Measurements from ENCODE around the gene DCAF11.
"Not testable (repeated sequence)": the region's sequence is repeated elsewhere in the genome, so short reads cannot be mapped to it uniquely, and the experiment has no call there.

DCAF11 gene

DNA sequence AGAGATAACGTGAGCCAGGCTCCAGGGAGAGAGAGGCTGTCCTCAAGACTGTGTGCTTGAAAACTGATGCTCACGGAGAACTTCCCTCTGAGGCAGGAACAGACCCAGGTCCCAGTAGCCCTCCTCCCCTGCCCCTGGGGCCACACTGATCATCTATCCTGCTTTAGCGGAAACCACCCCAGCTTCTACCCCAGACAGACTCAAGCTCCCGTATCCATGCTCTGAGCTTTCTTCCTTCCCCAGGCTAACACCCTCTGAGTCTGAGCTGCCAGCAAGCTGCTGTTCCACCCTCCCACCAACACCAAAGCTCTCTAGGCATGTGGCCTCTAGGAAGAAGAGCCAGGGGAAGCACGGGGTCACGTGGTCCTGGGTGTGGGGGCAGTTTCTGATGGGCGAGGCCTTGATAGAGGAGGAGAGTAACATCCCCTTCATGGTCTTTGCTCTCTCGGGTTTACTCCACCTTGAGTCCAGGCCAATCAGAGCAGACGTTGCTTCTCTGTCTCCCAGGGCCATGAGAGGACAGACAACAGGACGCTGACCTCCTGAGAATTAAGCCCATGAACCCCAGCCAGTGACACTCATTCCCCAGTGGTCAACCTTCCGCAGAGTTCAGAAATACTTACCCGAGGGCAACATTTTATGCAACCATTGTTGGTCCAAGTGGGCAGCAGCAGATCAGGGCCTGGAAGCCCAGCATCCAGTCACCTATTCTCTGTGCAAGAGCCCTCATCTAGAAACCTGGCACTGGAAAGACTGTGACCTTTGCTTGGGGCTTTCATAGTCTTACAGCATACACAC lies 19.1 kb upstream of the DCAF11 start:
- in situ Hi-C loops (cut with MboI; ENCODE audit: low sequenced_read_pairs), result no loop called here

DNA sequence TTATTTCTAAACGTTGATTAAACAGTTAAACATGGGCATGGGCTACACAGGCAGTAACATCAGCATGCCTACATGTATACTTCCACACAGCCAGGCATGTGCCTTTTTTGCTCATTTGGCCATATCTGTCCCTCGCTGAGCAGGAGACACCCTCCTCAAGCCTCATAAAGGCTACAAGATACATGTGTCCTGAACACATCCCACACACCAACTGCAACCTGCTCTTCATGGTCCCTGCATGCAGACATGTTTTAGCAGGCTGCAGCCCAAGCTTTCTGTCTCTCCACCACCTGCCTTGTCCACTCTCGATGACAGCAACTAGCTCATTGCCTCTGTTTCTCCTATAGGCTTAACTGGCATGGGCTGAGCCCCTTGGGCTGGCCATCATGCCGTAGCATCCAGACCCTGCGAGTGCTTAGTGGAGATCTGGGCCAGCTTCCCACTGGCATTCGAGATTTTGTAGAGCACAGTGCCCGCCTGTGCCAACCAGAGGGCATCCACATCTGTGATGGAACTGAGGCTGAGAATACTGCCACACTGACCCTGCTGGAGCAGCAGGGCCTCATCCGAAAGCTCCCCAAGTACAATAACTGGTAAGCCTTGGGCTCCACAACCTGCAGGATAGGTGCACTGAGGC lies 17.9 kb upstream of the DCAF11 start:
- in situ Hi-C loops (cut with MboI; ENCODE audit: low sequenced_read_pairs), result no loop called here

DNA sequence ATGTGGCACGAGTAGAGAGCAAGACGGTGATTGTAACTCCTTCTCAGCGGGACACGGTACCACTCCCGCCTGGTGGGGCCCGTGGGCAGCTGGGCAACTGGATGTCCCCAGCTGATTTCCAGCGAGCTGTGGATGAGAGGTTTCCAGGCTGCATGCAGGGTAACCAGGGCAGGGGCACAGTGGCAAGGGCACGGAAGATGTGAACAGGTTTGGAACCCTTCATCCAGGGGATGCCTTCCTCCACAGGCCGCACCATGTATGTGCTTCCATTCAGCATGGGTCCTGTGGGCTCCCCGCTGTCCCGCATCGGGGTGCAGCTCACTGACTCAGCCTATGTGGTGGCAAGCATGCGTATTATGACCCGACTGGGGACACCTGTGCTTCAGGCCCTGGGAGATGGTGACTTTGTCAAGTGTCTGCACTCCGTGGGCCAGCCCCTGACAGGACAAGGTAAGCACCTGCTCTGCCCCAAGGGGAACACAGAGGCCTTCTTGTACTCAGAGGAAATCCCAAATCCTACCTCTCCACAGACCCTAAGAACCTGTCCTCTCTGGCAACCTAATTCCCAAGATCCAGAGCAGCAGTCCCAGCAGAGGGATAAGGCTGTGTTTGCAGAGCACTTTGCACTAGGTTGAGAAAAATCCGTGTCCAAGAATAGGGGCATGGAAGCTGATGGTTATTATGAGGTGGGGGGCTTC lies 16.2 kb upstream of the DCAF11 start:
- in situ Hi-C loops (cut with MboI; ENCODE audit: low sequenced_read_pairs), result no loop called here

DNA sequence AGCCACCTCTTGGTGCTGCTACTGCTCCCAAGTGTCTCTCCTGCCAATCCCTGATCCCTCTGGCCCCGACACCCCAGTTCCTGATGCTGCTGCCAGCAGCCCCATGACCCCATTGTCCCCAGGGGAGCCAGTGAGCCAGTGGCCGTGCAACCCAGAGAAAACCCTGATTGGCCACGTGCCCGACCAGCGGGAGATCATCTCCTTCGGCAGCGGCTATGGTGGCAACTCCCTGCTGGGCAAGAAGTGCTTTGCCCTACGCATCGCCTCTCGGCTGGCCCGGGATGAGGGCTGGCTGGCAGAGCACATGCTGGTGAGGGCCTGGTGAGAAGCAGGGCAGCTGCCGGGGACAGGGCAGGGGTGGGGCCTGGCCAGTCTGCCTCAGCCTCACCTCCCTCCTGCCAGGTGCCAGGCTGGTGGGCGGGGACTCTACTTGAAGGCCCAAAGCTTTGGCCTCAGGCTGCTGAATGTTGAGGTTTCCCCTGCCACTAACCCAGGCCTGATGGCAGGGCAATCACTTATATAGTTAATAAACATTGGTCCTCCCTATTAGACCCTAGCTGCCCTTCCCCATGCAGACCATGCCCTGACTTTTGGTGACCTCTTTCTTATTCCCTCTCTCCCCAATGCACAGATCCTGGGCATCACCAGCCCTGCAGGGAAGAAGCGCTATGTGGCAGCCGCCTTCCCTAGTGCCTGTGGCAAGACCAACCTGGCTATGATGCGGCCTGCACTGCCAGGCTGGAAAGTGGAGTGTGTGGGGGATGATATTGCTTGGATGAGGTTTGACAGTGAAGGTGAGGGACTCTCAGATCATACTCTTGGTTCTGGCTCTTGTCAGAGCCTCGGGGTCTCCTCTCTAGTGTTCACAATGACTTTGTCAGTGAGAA lies 15.4 kb upstream of the DCAF11 start:
- in situ Hi-C loops (cut with MboI; ENCODE audit: low sequenced_read_pairs), result no loop called here

DNA sequence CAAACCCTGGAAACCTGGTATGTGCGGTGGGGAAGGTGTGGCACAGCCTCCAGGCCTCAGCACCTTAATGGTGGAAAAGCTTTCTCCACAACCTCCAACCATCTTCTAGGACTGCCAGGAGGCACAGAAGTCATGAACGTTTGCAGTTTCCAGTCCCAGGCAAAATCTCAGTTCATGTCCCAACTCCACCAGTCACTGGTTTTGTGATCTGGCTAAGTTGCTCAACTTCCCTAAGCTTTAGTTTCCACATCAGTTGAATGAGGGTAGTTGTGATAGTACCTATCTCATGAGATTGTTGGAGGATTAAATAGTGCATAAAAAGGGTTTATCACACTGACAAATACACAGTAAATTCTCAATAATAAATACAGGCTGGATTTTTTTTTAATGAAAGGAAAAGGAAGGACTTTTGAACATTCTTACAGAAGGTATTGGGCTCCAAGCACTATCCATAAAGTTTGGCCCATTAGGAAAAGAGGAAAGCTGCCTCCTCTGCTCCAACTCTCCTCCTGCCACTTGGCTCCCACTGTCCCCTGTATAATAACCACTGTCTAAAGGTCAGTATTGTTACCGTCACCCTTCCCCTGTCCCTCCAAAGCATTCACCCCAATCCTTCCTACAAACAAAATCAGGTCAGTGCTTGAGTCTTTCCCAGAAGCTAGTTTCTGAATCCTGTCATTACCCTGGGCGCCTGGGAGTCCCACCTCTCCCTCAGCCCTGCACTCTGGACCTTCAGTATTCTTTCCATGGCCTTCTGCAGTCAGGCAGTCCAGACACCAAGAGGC lies 14.2 kb upstream of the DCAF11 start:
- in situ Hi-C loops (cut with MboI; ENCODE audit: low sequenced_read_pairs), result no loop called here

DNA sequence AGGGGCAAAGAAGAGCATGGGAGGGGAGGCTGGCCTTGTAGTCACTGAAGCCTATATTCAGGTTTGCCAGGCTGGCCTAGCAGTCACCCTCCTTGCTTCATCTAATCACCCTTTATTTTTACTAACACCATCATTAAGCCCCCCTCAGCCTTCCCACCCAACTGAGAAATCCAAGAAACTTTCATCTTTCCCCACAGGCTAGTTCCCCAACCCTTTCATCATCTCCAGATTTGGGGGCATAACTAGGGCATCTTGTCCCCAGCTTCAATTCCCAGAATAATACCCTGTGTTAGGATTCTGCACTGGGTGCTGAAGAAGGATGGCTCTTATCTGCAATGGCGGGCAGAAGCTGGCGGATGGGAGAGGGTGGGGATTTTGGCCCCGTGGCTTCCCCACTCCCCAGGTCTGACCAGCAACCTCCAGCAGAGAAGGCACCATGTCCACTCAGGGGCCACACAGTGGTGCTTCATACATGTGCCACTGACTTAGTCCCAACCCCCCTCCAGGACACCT lies 13.5 kb upstream of the DCAF11 start:
- in situ Hi-C loops (cut with MboI; ENCODE audit: low sequenced_read_pairs), result no loop called here

DNA sequence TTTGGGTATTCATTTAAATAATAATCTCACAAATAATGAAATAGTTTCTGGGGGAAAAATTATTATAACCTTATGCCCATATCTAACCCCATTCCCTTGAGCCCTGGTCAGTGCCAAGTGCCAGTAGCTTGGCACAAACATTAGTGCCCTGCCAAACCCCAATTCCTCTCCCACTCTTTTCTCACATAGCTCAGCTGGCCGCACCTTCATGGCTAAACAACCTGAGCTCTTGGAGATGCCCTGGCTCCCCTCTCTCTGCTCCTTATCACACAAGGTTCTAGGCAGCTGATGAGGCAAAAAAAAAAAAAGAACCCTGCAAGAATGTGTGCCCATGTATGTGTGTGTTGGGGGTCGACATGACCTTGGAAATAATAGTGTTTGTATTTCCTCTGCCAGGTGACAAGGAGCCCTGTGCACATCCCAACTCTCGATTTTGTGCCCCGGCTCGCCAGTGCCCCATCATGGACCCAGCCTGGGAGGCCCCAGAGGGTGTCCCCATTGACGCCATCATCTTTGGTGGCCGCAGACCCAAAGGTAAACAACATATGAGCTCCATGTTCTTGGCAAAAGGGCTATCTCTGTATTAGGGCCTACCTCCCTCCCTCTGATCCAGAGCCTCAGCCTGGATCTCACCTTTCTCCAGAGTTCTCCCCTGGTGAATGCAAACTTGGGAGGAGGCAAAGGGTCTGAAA lies 12.1 kb upstream of the DCAF11 start:
- in situ Hi-C loops (cut with MboI; ENCODE audit: low sequenced_read_pairs), result no loop called here

DNA sequence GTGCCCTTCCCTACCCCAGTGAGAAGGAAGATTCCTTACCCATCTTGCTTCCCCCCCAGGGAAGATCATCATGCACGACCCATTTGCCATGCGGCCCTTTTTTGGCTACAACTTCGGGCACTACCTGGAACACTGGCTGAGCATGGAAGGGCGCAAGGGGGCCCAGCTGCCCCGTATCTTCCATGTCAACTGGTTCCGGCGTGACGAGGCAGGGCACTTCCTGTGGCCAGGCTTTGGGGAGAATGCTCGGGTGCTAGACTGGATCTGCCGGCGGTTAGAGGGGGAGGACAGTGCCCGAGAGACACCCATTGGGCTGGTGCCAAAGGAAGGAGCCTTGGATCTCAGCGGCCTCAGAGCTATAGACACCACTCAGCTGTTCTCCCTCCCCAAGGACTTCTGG lies 11.1 kb upstream of the DCAF11 start:
- in situ Hi-C loops (cut with MboI; ENCODE audit: low sequenced_read_pairs), result no loop called here

DNA sequence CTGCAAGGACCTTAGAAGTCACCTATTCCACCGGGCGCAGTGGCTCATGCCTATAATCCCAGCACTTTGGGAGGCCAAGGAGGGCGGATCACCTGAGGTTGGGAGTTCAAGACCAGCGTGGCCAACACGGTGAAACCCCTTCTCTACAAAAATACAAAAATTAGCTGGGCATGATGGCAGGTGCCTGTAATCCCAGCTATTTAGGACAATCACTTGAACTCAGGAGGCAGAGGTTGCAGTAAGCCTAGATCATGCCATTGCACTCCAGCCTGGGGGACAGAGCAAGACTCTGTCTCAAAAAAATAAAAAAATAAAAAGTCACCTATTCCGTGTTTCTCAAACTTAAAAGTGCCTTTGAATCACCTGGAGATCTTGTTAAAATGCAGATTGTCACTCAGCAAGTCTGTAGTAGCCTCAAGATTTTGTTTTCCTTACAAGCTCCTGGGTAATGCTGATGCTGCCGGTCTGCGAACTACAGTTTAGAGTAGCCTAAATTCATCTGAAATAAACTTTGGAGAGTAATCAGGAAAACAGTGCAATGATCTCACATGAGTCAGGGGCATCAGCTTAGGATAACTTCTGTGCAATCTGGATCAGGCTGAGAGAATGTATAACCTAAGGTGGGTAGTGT lies 8.9 kb upstream of the DCAF11 start:
- in situ Hi-C loops (cut with MboI; ENCODE audit: low sequenced_read_pairs), result not testable (repeated sequence)

DNA sequence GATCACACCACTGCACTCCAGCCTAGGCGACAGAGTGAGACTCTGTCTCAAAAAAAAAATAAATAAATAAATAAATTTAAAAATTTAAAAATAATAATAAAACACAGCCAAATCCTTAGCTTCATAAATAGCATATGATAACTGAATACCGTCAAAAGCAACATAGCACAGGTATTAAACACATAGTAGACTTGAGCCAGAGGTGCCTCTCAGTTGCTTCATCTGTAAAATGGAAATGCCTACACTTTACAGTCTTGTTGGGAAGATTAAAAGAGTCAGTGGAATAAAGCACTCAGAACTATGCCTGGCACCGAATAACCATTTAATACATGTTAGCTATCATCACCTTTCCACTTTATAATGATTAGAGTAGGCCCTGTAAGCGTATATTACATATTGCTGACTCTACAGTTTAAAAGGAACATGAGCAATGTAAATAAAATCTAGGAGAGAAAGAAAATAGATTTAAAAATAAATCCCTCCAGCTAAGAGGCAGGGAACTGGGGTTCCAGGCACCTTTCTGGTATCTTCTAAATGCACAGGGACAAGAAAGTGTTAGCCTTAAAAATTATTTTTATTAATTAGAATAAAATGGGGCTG lies 7.8 kb upstream of the DCAF11 start:
- in situ Hi-C loops (cut with MboI; ENCODE audit: low sequenced_read_pairs), result no loop called here

DNA sequence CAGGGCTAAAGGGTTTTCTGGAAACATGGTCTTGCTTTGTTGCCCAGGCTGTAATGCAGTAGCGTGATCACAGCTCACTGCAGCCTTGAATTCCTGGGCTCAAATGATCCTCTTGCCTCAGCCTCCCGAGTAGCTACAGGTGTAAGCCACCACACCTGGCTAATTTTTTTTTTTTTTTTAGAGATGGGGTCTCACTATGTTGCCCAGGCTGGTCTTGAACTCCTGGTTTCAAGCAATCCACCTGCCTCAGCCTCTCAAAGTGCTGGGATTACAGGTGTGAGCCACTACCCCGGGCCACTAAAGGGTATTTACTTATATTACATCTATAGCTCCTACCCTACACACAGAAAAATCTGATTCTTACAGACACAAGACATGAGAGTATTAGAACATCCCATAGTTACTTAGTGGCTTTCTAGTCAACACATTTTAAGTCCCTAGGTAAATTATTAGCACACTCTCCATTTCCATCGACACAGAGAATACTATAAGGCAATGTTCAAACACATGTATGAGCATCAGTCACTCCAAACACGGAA lies 6.2 kb upstream of the DCAF11 start:
- in situ Hi-C loops (cut with MboI; ENCODE audit: low sequenced_read_pairs), result no loop called here

DNA sequence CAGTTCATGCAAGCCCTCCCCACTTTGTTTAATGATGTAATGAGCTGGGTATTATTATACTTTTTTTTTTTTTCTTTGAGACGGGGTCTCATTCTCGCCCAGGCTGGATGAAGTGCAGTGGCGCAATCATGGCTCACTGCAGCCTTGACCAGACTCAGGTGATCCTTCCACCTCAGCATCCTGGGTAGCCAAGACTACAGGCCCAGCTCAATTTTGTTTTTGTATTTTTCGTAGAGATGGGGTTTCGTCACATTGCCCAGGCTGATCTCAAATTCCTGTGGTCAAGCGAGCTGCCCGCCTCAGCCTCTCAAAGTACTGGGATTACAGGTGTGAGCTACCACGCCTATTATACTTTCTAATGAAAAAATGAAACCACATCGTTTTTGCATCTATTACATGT lies 4.5 kb upstream of the DCAF11 start:
- in situ Hi-C loops (cut with MboI; ENCODE audit: low sequenced_read_pairs), result no loop called here

DNA sequence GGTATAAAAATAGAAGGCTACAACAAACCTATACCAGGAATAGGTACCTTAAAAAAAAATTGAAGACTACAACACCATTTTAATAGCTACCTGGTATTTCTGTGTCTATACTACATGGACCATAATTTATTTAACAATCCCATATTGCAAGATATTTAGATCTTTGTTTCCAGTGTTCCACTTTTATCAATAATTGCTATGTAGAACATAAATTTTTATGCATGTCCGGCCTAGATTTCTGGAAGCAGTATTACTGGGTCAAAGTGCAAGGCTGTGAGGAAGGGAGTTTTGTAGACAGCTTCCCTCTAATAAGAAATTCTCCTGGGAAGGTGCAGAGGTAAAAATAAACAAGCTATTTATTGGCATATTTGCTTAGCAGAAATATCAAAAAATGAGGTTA lies 4.1 kb upstream of the DCAF11 start:
- in situ Hi-C loops (cut with MboI; ENCODE audit: low sequenced_read_pairs), result no loop called here

DNA sequence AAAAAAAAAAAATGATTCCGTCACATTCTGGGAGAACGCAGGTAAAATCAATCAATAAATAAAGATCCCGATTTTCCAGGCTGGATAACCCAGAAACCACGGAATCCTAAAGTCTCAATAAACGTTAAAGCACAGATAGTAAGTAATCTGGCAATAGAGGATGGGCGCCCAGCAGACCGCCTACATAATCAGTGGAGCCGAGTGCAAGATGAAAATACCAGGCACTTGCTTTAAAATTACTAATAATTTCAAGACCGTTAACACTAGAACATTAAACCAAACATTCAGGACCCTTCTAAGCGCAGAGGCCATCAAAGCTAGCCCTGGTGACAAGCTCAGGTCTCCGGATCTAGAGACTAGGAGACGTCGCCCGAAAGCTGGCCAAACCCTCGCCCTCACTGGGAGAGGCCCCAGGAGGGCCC lies 1.2 kb upstream of the DCAF11 start:
- in situ Hi-C loops (cut with MboI; ENCODE audit: low sequenced_read_pairs), result no loop called here

DNA sequence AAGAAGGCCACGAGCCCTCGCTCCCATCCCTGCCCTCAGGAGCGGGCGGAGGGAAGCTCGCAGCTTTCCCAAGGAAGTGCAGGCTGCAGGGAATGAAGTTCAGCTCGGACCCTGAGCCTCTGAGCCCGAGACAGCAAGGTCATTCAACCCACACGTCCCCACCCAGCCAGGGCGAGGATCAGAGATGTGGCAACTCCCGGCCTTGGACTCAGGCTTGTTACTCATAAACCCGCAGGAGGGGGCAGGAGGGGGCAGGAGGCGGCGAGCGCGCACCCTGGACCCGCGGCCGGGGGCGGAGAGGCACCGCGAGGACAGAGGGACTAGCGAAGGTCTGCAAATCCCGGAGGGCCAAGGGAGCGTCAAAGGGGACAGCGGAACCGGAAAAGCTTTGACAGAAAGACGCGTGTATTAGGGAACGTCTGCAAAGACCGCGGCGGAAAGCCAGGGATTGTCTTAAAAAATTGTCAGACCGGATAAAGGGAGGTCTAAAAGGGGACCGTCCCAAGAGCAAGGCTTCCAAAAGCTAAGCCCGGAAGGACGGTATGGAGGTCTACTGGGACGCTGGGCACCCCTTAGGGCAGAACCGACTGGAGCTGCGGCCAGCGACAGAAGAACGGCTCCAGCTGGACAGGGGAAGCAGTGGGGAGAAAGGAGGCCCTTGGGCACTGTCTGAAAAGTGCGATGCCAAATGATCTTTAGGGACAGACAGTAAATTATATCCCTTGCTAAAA lies 611 bp upstream of the DCAF11 start:
- in situ Hi-C loops (cut with MboI; ENCODE audit: low sequenced_read_pairs), result no loop called here

DNA sequence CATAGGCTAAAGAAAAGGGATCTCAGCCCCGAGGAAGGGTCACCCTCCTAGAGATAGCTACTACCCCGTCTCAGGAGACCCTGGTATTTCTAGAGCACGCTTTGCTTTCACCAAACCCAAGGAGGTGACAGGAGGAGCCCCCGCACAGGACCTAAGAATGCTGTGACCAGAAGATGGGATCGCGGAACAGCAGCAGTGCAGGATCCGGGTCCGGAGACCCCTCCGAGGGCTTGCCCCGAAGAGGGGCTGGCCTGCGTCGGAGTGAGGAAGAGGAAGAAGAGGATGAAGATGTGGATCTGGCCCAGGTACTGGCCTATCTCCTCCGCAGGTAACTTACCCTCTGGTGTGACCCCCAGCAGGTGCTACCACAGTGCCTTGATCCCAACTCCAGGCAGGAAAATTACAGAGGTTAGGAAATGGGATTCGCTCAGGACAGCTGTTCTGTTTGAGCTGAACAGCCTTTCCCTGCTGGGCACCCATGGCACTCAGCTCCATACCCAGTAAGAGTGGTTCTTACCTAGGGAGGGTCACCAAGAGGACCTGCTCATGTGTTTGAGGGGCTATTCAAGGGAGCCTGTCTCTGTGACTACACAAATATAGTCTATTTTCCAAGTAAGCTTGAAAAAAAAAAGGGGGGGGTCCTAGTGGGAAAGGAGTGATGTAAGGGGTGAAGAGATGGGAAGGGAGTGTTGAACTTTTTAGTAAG lies 998 bp downstream of the DCAF11 start:
- in situ Hi-C loops (cut with MboI; ENCODE audit: low sequenced_read_pairs), result no loop called here

Measured in HL-60/S4 (cell line).